ENCODE measurements around the gene LGR4.

DNA sequence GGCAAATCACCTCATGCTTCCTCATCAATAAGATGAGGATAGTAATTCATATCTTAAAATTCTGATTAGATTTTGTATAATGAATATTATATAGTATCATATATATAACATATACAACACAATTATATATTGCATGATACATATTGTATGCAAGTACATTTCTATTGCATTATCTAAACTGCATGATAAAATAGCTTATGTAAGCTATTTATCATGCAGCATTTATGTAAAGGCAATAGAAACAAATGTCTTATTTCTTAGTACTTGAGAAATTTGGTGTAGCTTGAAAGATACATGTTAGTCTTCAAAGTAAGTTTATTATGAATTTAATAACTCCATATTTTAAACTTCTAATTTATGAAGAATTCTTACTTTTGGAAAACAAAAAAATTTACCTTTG is 28.5 kb upstream of the LGR4 start:
- no peak for TF ChIP-seq EZH2 (IDR thresholded peaks at IDR 0.05; ENCODE audit: insufficient read depth, poor library complexity, severe bottlenecking)
- no peak for TF ChIP-seq EZH2phosphoT487 (IDR thresholded peaks at IDR 0.05; ENCODE audit: insufficient read depth, low read depth)
